HG03378 (cell line): ENCODE data around the gene GNG2.

Experiments
- ATAC-seq: cut with Tn5 transposase; IDR thresholded peaks from one replicate; pipeline ENCODE4 v1.9.1; 2021; ENCODE audit warnings: mild to moderate bottlenecking, moderate library complexity; ENCODE audit not compliant: unreplicated experiment

GNG2 gene

DNA sequence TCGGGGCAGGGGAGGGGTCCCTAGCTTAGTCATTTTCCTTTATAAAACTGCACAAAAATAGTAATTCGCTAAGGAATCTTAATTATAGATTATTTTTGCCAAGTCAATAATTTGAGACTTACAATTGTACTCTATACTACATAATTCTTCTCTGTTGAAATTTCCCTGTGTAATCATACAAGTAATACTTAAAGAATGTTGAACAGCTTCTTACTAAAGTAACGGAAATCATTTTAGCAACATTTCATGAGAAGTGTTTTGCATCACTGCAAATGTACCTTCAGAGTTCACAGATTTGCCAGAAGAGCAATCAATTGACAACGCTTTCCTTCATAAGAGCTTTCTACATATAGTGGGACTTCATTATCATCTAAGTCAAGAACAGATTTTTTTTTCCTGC, 7.9 kb upstream of the GNG2 start:
- no peak for ATAC-seq

DNA sequence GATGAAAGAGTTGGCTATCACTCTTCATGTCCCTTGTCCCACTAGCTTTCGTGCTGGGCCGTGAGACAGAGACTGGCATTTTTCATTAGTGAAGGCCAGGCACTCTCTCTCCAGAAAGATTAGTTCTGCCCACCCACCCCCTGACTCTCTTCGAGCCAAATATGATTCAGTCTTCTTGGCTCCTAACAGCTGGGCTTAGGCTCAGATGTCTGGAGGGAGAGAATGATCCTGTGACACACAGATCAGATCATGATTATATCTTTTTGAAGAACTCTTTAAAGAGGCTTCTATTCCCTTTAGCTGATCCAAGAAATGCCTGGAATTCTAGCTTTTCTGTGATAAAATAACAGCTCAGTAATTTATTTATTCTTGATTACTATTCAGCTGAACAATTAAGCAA, 5.2 kb upstream of the GNG2 start:
- no peak for ATAC-seq

DNA sequence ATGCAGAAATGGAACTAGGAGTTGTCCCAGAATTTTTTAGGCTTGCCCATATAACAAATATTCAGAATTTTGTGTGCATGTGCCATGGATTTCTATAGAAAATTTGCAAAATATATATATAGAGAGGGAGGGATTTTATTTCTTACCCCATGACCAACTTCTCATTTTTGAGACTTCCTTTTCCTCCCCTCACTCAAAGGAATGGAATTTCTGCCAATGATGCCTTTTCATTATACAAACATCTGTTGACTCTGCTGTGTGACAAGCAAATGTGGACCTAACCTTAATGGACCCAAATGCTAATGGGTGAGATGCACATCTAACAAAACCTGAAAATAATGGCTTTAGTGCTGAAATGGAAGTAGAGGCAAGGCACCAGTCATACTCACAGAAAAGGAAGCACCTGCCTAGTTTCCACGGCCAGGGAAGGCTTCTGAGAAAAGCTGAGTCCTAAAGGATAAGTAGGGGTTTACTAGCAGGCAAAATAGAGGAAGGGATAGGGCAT, 3.6 kb upstream of the GNG2 start:
- ATAC-seq, result no peak

DNA sequence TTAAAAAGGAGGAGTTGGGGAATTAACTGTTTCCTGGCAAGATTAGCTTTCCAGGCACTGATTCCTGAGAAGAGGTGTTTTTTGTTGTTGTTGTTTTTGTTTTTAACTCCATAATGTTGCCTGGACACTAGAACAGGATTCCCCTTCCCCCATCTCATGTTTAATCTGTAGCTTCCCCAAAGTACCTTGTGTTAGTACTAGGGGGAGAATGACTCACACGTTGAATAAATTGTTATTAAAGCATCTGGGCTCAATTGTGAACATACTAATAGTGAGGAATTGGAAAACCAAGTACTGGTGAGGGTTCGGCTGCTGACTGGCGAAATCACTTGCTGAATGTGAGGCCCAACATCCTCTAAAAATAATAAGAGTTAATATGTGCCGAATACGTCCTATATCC, 1.3 kb upstream of the GNG2 start:
- ATAC-seq, result no peak

DNA sequence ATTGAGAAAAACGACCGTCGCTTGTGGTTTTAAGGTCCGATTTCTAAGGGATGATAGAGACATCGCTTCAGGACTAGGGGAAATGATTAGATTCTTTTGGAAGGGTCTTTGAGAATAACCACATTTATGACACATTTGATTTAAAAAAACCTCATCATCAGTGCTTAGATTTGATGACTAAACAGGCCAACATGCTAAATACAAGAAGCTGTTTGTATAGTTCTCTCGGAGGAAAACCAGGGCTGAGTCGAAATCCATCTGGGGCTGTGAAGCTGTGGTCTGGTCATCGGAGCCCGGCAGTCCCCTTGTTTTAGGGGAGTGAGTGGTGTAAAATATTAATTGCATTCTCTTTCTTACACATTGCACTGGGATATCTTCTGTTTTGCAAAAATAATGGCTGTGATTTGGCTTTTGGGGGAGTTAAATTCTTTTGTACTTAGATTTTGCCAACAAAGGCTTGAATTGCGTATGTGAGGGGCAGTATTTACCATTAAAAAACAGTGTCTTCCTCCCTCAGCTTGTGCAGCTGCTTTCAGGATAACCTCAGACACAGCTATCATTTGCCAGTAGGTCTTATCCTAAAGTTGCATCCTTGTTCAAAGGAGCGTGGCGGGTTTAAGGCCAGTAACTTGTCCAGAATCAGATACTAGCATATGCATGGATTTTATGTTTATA, 550 bp downstream of the GNG2 start:
- ATAC-seq, result no peak

DNA sequence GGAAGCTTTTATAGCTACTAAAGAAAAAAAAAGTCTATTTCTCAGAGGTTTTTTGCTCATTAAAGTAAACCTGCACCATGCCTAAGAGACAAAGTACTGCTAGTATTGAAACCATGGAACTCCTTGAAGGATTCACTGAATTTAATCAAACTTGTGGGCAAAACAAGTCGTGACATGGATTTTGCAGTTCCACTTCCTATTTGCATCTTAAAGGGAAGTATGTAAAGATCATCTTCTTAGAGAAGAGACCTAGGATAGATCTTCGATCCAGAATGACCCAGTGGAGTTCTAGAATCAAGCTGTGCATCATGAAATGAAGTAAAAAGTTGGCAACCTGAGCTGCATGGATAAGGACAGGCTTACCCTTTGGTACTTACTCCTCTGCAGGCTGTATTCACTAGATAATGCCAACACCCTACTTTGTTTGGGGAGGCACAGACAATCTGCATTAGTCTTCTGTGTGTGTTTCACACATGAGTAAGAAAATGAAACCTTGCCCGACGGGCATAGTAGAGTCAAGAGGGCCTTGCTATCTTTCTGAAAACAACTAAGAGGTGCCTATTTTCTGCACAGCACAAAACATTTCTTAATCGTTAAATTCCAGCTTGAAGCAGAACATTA, 1.9 kb downstream of the GNG2 start:
- peak; percentile 26 for ATAC-seq

DNA sequence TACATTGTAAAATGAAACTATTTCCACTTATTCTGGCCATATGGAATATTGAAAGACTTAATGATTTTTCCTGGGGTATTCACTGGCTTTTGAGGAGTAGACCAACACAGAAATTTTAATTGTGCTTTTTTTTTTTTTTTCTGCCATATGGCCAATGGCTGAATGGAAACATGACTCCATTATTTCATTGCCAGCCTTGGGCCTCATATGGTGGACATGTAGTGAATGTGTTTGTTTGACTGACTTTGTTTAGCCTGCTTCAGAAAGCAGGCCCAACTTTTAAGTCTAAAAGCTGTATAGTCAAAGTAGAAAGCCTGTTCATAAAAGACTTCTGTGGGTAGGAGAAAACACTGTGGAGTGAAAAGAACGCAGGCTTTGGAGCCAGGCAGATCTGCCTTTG, 2.4 kb downstream of the GNG2 start:
- no peak for ATAC-seq

DNA sequence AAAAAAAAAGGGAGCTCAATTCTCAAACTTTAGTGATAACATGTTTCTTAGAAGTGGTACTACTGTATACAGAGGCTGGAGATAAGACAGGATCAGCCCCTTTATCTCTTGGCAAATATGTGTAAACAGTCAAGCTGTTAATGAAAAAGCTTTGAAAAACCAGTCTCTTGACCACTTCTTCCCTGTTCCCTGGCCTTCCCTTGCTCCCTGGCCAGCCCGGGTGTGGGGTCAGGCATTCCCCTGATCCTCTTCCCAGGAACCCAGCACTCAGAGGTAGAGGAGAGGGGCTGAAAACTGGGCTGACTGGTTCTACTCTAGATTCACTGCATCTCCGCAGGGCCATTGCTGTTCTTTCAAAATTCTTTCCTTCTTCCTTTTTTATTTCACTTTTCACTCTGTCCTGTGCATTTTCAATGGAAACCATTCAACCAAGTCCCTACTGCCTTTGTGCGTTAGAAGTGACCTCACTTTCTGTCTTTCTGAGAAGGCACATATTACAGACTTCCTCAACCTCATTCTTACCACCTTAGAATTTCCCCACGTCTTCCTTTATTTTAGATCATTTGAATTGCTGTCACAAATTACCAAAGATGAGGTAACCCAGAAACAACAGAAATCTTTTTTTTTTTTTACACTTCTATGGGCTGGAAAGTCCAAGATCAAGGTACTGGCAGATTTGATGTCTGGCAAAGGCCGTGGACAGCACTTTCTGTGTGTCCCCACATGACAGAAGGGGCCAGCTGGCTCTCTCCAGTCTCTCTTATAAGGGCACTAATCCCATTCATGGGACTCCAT, 5.7 kb downstream of the GNG2 start:
- peak; percentile 43 for ATAC-seq

DNA sequence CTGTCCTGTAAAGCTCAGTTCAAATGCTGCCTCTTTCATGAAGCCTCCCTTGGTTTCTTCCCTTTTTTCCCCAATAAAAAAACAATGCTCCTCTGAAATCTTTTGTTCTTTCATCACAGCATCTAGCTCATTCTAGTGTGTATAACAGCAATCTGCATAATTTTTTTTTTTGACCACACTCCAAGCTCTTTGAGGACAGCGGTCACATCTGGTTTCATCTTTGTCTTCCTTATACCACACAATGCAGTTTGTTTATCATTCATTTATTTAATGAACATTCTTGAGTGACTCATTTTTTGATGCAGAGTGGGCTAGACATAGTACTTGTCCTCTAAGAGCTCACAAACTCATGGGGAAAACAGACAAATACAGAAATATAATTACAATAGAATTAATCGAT, 7.3 kb downstream of the GNG2 start:
- ATAC-seq, result no peak

DNA sequence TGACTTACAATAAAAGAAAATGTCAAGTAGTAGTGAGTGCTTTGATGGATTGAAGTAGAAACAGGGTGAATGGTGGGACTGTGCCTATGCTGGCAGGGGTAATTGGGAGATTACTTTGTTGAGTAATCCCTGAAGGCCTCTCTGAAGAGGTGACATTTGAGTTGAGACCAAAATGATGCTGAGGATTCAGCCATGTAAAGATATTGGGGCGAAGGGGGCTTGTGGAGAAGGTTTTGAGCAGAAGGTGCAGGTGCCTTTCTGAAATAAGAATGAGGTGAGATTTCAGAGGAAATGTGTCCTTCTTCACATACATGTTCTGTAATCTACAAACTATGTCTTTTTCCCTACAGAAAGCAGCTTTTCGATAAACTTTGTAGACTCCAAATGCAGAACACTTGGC, 8.0 kb downstream of the GNG2 start:
- no peak for ATAC-seq

DNA sequence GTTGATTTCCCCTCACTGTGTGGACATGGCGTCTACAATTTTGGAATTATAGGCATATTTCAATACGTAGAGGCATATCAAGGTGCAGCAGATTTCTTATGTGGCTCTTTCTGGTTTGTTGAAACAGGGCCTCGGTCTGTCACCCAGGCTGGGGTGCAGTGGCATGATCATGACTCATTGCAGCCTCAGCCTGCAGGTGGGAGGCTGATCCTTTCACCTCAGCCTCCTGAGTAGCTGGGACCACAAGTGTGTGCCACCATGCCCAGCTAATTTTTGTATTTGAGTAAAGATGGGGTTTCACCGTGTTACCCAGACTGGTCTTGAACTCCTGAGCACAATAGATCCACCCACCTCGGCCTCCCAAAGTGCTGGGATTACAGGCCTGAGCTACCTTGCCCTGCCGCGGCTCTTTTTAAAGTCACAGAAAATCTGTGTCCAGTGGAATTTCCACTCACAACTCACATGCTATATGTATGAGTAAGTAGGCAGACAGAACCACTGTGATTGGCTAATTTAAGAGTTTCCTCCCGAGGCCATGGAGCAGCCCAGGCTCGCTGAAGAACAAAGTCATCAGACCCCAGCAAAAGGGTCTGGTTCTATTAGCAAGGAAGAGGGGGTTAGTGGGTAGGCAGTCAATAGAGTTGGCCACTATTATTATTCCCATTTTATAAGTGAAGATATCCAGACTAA, 9.1 kb downstream of the GNG2 start:
- ATAC-seq, result no peak

DNA sequence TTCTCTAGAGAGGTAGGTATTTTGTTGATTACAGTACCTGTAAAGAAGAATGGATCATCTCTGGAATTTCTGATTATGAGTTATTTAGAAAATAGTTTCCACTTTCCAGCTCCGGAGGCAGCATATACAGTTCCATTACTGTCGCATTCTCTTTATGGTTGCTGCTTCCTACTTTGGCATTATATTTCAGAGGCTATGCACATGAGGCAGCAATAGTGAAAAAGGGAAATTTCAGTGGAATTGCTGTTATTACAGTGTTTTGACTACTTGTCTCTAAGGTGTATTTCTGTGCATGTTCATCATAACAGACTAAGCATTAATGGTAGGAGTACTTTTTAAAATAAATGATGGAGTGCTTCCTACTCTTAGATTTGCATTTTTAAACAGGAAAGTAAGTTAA, 10.2 kb downstream of the GNG2 start:
- ATAC-seq, result no peak

DNA sequence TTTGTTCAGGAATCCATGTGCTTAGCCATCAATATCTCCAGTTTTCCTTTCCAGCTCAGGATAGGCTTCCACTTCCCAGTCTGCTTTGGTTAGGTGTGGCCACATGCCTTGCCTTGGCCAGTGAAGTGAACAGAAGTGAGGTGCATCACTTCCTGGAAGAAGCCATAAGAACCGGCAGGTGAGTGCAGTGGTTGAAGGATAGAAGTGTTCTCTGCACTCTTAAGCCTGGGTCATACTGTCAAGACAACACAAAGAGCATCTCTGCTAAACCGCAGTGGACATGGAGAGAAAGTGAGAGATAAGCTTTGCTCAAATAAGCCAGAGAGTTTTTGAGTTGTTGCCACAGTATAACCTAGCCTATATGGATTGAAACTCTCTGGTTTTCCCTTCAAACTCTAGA, 11.4 kb downstream of the GNG2 start:
- no peak for ATAC-seq

DNA sequence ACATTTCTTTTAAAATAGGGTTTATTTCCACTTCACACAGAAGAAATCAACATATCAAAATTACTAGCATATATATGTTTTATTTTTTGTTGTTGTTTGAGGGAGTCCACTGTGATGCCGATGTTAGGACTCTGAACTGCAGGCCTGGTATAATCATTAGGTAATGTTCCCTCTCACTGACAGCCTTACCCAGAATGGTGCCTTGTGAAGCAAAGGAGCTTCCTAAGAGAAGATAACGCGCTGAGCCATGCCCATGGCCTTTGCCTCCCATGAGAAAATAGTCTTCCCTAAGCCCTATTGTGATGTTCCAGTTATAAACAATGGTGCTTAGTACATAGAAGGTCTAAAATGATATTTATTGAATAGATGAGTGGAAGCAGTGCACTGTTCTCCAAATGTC, 12.0 kb downstream of the GNG2 start:
- no peak for ATAC-seq

DNA sequence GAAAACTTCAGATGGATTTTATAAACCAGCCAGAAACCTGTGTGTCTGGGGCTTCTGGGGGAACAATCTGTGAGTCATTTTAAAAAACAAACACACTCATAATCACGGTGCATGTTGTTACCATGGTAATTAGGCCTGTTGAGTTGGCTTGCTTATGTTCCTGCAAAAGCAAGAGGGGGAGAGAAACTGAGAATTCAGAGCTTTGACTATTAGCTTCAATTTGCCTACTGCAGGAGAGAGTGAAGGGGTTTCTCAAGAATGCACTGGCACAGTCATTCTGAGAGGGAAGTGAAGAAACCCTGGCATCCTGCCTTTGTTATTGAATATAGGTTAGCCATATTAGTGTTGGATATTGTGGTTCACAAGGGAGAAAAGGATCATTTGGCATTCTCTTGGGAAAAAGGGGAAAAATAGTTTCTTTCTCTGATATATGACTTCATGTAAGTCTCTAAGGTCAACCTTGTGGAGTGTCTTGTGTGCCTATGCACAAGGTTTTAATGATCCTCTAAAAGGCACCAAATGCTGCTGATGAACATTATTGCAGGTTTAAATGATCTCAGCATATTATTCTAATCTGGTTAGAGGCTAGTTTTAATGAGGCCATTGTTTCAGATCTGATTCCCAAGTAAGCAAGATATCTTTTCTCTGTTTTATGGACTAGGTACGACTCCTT, 12.9 kb downstream of the GNG2 start:
- peak; percentile 93 for ATAC-seq

DNA sequence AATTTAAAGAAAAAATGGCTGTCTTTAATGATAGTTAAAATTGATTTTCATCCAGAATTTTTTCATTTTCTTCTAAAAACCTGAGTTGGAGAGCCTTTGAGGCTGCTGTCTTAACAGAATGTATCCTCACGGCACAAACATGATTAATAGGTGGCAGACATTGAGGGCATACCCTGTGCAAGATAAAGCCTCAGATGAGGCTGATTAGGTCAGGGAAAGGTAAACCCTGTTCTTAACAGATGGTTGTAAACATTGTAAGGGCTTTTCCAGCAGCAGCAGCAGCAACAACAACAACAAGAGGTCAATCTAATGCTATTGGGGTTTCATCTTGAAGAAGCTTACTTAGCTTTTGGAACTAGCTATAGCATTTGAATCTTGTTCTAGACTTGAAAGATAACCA, 17.4 kb downstream of the GNG2 start:
- no peak for ATAC-seq

DNA sequence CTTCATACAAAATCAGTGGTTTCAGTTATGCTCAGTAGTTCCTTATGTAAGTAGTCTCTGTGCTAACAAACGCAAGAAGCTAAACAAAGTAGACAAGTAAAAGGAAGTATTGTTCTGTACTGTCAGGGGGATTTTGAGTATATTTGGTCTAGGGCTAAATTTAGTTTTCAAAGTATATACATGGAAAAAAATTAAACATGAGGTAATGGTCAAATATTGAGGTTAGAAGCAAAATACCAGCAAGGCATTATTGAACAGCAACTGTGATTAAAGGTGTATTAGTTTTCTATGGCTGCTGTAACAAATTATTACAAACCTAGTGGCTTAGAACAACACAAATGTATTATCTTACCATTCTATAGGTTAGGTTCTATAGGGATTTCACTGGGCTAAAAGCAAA, 18.8 kb downstream of the GNG2 start:
- peak; percentile 58 for ATAC-seq

DNA sequence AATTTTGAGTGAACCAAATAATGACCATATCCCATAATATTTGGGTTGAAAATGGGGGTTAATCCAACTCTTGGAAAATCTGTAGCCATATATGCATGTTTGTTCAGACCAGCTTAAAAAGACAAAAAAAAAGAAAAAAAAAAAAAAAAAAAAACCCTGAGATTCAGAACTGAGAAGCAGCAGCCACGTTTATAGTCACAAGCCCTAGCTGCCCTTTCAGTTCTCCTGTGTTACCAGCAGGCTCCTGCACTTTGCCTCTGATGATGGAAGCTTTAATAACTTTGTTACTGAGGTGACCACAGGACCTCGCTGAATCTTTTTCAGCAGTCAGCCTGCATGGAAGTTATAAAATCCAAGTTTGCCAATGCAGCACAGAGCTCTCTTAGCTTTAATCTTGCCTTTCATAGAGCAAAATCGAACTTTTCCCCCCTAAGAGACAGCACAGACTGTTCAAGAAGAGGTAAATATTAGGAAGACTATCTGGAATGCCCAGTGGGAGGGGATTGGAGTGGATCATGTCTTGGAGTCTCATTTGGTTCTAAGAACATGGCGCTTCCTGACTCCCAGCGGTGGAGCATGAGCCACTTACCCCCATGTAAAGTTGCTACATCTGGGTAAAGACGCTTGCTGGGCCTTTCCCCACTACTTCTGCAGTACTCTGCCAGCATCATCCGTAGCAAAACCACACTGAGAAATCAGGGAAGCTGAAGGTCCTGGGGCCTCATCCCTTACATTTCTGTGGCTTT, 20.6 kb downstream of the GNG2 start:
- ATAC-seq, result peak; percentile 40

DNA sequence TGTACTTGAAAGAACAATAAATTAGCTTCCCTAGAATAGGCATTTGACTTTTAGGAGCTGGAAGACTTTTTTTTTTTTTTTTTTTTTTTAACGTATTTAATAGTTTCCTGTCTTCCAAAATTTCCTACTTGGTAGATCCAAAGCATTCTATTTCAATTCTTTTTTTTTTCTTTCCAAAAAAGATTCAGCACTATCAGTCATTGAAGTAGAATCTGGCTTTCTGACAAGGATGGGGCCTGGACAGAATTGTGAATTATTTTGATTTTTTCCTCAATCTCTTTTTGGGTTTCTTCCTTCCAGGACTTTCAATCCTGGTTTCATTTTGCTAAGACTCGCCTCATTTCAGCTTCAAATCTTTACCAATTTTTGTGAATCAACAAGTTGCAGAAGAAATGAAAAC, 21.2 kb downstream of the GNG2 start:
- ATAC-seq, result no peak

DNA sequence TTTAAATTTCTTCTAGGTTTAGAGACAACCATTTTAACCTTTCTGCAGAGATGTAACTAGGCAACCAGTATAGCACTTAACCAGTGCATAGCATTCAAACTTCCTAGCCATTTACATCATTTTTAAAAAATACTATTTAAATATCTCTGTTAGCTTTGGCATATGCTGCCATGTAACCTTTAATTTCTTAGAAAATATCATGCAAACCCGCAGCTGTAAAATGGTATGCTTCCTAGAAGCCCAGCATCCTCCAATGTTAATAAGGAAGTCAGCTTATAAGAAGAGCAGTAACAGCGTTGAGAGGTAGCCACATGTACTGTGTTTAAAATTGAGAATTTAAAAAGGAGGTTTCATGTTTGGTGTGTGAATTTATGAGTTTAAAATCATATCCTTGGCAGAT, 22.8 kb downstream of the GNG2 start:
- ATAC-seq, result no peak
